Suppressor macrophage treated with lipopolysaccharide for 4 hours (primary cell): Measurements from ENCODE around the gene NOB1.
A peak's percentile ranks its signal among the peaks of the same experiment; 100 is the strongest.
"Not testable (repeated sequence)": the region's sequence is repeated elsewhere in the genome, so short reads cannot be mapped to it uniquely, and the experiment has no call there.

Experiments used
- DNase-seq: peaks from one replicate; pipeline ENCODE4 v3.0.0-alpha.2; 2020

Gene NOB1

DNA sequence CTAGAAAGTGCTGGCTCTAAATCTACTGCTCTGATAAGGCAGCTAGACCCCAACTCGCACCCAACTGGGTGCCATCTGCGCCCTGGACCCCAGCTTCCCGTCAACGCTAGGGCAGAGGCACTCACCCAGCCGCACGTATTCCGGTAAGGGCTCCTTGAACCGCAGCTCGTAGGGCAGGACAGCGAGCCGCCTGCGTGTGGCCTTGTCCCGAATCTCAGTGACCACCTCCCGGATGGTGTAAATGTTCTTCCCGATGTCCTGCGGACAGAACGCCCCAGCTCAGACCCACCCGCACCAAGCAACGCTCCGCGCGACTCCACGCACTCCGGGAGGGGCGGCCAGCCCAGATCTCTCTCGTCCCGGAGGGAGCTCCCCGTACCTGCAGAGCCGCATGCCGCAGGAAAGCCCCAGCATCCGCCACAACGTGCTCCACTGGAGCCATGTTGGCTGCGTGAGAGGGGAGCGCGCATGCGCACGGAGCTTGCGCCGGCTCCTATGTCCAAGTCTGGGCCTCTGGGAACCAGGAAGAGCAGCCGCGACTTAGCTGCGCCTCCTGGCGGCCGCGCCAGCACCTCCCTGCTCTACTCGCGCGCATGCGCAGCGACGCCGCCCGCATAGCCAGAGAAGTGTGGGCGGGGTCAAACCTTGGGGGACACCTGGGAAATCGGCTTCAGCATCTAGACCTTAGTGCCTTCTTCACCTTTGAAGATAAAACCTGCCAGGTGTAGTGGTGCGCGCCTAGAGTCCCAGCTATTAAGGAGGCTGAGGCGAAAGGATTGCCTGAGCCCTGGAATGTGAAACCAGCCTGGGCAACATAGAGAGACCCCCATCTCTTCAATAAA is at the start of gene NOB1:
Gene NOB1 (minus strand): TSS at position 458 of the 842 bp plus-strand sequence. CDS start 16 bp downstream, at position 442.
- peak; percentile 99 for DNase-seq

- no peak for DNase-seq
Measured at GRCh38 chr16:69804297-69804696, 49.6 kb upstream of the NOB1 start.

DNA sequence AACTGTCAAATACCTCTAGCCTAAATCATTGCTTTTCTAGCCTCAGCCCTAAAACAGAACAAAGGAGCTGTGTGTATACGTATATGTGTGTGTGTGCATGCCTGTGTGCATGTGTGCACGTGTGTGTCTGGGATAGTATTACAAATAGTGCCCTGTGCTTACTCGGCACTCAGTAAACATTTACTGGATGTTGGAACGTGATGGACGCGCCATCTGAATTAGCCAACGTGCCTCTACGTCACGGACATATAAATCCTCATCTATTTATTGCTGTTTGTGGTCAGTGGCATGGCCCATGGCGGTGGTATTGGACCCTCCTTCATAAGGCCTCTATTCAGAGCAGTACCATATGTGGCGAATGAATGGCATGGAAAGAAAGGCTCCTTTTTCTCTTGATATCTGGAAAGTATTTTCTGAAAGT is 44.9 kb upstream of the NOB1 start:
- DNase-seq: no peak

DNA sequence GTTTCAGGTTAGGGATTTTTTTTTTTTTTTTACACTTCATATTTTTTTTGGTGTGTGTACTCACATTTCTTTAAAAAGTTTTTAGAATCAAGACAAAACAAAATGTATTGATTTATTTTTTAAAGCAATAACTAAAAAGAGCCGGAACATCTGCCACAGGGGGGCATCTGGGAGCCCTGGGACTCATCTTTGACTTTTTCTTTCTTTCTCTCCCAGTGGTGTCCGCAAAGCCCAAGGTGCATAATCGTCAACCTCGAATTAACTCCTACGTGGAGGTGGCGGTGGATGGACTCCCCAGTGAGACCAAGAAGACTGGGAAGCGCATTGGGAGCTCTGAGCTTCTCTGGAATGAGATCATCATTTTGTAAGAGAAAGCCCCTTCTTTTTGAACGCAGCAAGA is 43.7 kb upstream of the NOB1 start:
- DNase-seq: no peak

DNA sequence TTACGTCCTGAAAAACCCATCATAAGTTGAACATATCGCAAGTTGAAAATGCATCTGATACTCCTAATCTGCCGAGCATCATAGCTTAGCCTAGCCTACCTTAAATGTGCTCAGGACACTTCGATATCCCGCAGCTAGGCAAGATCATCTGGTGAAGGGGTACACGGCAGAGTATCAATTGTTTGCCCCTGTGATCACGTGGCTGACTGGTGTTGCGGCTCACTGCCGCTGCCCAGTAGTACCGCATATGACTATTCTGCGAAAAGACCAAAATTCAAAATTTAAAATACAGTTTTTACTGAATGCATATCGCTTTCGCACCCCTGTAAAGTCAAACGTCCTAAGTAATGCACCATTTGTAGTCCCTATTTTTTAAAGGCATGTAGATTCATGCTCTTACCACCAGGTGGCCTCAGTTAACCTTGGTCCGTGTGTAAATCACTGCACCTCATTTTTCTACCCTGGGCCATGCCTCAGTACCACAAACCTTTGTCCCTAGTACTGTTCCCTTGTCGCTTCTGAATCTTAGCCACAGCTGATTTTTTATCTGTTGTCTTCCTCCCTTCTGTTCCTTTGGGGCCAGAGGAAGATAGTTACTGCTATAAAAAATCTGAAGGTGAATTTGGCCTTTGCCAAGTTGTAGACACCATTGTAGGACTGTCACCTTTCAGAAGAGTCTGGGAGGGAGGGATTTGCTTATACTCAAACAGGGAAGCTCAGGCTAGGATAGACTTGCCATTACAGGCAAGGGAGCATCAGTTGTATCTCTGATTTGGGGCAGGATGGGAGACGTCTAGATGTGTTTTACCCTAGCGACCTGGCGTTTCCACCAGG is 41.8 kb upstream of the NOB1 start:
- DNase-seq: peak; percentile 61

DNA sequence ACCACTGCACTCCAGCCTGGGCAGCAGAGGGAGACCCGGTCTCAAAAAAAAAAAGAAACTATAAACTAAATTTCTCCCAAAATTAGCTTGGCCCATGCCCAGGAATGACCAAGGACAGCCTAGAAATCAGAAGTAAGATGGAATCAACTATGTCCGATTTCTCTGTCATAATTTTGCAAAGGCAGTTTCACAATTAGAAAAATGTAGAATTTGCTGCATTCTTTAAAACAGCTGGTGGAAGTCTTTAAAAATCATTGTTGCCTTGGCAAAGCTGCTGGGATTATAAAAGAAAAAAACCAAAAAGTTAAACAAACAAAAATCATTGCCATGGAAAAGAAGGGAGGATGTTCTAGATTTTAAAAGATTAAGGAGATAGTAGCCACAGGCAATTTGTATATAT is 39.8 kb upstream of the NOB1 start:
- DNase-seq: no peak

- DNase-seq: no peak
Measured at GRCh38 chr16:69793526-69793925, 38.8 kb upstream of the NOB1 start.

DNA sequence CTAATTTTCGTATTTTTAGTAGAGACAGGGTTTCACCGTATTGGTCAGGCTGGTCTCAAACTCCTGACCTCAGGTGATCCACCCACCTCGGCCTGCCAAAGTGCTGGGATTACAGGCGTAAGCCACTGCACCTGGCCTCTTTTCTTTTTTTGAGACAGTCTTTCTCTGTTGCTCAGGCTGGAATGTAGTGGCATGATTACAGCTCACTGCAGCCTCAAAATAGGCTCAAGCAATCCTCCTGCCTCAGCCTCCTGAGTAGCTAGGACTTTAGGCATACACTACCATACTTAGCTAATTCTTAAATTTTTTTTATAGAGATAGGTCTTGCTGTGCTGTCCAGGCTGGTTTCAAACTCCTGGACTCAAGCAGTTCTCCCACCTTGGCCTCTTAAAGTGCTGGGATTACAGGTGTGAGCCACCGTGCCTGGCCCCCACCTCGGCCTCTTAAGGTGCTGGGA is 36.7 kb upstream of the NOB1 start:
- DNase-seq: not testable (repeated sequence)

DNA sequence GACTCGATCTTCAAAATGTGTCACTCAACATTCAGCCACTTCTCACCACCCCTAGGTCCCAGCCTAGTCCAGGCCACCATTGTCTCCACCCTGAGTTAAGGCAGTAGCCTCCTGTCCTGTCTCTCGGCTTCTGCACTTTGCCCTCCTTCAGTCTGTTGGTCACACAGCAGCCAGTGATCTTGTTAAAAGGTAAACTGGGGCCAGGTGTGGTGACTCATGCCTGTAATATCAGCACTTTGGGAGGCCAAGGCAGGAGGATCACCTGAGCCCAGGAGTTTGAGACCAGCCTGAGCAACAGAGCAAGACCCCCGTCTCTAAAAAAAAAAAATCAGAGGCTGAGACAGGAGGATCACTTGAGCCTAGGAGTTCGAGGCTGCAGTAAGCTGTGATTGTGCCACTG is 33.2 kb upstream of the NOB1 start:
- DNase-seq: no peak

GRCh38 chr16:69784586-69784985 is 29.9 kb upstream of the NOB1 start:
- no peak for DNase-seq

DNA sequence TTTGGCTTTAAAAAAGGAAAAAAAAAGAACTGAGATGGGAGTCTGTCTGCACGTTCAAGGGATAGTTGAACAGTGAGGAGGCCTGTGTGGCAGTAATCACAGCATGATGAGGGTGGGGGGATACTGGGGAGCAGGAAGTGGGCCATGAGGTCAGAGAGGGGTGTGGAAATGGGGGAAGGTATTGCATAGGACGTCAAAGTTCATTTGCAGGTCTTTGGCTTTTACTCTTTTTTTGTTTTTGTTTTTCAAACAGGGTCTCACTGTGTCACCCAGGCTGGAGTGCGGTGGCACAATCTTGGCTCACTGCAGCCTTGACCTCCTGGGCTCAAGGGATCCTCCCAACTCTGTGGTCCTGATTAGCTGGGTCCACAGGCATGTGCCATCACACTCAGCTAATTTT is 26.4 kb upstream of the NOB1 start:
- DNase-seq: no peak

GRCh38 chr16:69779724-69780123 is 25.0 kb upstream of the NOB1 start:
- no peak for DNase-seq

- DNase-seq: peak; percentile 50
Measured at GRCh38 chr16:69775563-69775962, 20.8 kb upstream of the NOB1 start.

- DNase-seq: no peak
Measured at GRCh38 chr16:69773260-69773947, 18.7 kb upstream of the NOB1 start.

GRCh38 chr16:69771651-69771967 is 16.9 kb upstream of the NOB1 start:
- DNase-seq: no peak

GRCh38 chr16:69769404-69769803 is 14.7 kb upstream of the NOB1 start:
- DNase-seq: no peak

DNA sequence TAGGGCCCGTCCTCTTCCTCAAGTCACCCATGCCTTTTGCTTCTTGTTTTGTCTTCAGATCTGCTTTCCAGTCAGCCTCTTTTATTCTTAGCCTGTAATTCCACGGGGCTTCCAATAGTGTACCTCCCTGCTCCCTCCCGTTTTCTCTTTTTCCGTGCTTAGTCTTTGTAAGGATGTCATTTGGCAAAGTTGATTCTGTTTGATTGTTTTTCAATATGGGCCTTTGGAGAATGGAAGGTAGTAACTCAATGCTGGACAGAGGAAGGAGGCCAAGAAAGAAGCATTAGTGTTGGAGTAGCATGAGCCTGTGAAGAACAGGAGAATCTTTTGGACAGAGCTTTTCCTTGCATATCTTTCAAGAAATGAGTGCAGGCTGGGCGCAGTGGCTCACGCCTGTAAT is 13.9 kb upstream of the NOB1 start:
- DNase-seq: no peak

GRCh38 chr16:69767459-69768229 is 12.9 kb upstream of the NOB1 start:
- DNase-seq: no peak

- no peak for DNase-seq
Measured at GRCh38 chr16:69763599-69763942, 8.8 kb upstream of the NOB1 start.

DNA sequence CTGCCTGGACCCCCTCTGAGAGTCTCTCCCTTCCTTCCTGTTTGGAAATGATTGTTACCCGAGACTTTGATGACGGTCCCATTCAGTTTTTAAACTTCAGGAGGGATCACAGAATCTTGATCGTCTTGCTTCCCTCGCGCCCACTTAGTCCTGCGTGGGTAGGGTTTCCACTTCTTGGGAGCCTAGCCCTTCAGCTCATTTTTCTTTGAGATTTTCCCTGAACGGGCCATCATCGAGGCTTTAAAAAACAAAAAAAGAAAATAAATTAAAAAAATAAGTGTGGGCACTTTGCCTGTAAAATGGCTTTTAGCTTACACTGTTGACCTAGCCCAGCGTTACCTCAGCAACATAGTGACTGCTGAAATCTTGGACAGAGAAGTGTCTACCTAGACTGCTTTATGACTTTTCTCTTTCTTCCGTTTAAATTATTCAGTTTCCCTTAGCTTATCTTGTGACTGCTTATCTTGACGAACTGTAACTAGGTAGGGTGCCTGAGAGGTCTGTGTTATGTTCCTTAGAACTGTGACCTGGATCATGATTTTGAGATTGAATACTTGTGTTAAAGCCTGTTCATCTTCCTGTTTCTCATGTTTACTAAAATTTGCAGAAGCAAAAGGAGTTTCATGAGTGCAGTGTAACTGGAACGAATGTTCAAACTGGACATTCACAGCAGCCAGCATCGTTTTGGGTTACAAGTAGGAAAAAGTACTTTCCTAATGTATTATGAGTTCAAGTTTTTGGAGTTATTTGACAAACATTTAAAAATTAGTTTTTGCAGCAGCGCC is 8.3 kb upstream of the NOB1 start:
- peak; percentile 42 for DNase-seq

DNA sequence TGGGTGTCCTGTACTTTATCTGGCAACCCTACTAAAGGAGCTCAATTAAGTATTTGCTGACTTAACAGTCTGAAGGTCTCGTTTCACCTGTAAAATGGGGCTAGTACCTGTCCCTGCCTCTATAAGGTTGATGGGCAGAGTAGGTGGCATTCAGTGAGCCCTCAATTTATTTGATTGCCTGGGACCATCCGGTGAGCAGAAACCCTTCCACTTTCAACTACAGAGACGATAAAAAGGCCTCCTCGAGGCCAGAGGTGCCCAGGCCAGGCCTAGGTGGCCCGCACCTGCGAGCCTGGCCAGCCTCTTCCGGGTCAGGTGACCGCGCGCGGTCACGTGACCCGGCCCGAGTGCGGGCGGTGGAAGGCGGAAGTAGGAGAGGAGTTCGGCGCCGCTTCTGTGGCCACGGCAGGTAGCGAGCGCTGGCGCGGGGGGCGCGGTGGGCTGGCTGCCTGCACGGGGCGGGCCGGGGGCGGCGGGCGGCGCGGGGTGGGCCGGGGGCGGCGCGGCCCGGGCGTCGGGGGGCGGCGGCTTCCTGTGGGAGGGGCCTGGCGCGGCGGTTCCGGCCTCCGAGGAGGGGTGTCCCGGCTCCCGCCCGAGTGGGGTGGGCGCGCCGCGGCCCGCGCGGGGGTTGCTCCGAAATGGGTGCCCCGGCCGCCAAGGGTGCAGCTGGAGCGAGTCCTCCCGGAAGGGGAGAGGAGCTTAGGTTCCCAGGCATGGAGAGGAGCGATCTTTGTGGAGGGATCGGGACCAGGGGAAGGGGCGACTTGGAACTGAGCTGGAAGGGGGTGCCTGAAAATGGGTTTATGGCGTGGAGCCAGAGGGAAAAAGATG is 7.5 kb upstream of the NOB1 start, which contains the start of gene WWP2:
Gene WWP2 (plus strand): TSS at position 350 of the 831 bp plus-strand sequence. CDS start 24,679 bp downstream, outside the sequence.
- DNase-seq: peak; percentile 84
